HPDE6-E6E7 (cell line): ENCODE data around the gene KCNMA1.
"Not testable (repeated sequence)": the region's sequence is repeated elsewhere in the genome, so short reads cannot be mapped to it uniquely, and the experiment has no call there.

Source experiments
- DNase-seq: peaks from one replicate; pipeline ENCODE4 v3.0.0; 2011; ENCODE audit warnings: missing footprints; ENCODE audit errors: extremely low spot score

KCNMA1 gene

GRCh38 chr10:77396290-77396689, 241.3 kb downstream of the KCNMA1 start:
- no peak for DNase-seq

- DNase-seq = no peak
These were observed 243.6 kb downstream of the KCNMA1 start for GRCh38 chr10:77393821-77394501.

GRCh38 chr10:77393411-77393810, 244.2 kb downstream of the KCNMA1 start:
- no peak for DNase-seq

- DNase-seq = peak; percentile 94
These were observed 244.8 kb downstream of the KCNMA1 start for GRCh38 chr10:77392851-77393250.

GRCh38 chr10:77392236-77392721, 245.3 kb downstream of the KCNMA1 start:
- peak; percentile 40 for DNase-seq

GRCh38 chr10:77391605-77392235, 245.9 kb downstream of the KCNMA1 start:
- DNase-seq = no peak

GRCh38 chr10:77390481-77390891, 247.1 kb downstream of the KCNMA1 start:
- no peak for DNase-seq

GRCh38 chr10:77388571-77389100, 249.0 kb downstream of the KCNMA1 start:
- DNase-seq = no peak

DNA sequence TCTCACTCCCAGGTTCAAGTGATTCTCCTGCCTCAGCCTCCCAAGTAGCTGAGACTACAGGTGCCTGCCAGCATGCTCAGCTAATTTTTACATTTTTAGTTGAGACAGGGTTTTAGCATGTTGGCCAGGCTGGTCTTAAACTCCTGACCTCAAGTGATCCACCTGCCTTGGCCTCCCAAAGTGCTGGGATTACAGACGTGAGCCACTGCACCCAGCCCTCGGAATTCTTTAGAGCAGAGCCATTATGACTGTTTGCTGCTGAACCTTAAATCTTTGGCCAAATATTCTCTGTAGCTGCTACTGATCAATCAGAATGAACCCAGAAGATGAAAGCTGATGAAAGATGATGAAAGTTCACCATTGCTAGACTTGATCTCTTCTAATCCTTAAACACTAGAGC, 249.9 kb downstream of the KCNMA1 start:
- not testable (repeated sequence) for DNase-seq

DNA sequence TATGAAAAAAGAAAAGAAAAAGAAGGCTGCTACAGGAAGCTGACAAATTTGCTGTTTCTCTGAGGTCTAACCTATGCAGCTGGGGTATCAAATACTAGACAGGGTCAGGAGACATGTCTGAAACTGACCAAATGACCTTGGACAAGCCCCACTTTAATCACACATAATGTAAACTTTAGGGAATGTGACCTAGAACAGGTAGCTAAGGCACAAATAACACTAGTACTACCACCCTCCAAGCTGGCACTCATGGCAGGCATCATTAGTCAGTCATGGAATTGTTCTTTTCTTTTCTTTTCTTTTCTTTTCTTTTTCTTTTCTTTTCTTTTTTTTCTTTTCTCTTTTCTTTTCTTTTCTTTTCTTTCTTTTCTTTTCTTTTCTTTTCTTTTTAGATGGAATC, 250.4 kb downstream of the KCNMA1 start:
- no peak for DNase-seq

- no peak for DNase-seq
These were observed 250.8 kb downstream of the KCNMA1 start for GRCh38 chr10:77386838-77387237.

GRCh38 chr10:77386365-77386764, 251.2 kb downstream of the KCNMA1 start:
- no peak for DNase-seq

- DNase-seq = no peak
These were observed 252.3 kb downstream of the KCNMA1 start for GRCh38 chr10:77385315-77385714.

GRCh38 chr10:77383861-77384553, 253.6 kb downstream of the KCNMA1 start:
- no peak for DNase-seq

- no peak for DNase-seq
These were observed 255.9 kb downstream of the KCNMA1 start for GRCh38 chr10:77381750-77382149.

DNA sequence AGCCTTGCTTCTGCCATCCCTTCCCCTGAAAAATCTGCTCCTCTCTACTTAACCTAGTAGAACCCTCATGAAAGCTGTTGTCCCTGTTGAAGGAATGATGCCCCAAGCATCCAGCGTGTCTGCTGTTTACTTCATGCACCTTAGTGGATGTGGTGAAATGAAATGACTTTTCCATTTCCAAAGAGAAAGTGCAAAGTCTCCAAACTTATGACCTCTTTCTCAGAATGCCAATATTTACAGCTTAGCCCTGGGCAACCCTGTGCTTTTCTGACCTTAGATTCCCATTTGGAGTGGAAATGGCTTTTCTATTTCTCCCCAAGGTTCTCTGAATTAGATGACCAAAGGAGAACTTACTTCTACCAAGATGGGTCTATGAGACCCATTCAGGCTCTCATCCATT, 256.9 kb downstream of the KCNMA1 start:
- no peak for DNase-seq

DNA sequence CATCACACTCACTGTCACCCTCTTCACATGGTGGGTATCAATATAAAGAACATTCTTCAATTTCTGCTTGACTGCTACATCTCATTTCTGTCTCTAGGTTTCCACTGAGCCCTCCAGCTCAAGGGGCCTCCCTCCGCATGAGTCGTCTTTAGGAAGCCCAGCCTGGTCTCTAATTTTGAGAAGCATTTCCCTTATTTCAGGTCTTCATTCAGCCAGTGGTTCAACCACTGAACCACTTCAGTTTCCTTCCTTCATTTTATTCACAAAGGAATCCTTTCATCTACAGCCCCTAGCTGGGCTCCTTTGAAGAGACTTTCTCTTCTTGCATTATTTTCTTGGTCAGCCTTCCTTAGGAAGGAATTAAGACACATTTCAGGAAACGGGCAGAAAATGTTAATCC, 257.4 kb downstream of the KCNMA1 start:
- no peak for DNase-seq

- no peak for DNase-seq
These were observed 258.9 kb downstream of the KCNMA1 start for GRCh38 chr10:77378366-77379349.

DNA sequence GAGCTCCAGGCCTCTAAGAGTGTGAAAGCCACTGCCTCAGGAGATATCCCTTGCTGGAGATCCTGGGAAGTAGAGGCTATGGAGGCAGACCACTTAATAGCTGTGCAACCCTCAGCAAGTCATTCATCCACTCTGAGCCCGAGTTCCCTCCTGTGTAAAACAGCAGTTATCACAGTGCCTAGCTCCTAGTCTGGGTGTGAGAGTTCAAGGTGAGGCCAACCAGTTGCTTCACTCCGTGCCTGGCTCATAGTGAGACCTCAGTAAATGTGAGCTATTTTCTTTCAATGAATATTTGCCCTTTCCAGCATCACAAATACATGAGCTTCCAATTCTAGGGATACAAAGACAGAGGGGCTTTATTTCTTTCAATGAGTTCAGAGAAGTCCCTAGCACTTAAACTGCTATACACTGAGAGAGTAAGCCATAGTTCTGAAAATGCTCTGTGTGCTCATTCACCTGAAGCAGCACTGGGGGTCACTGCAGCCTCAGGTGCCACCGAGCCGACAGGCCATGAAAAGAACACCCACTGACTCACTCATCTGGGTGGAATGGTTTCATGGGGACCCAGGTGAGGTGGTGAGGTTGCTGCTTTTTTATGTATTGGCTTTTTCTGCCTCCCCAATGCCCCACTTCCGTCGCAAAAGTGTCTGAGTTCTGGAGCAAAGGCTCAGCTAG, 259.8 kb downstream of the KCNMA1 start:
- no peak for DNase-seq

GRCh38 chr10:77377034-77377433, 260.6 kb downstream of the KCNMA1 start:
- no peak for DNase-seq

- no peak for DNase-seq
These were observed 263.4 kb downstream of the KCNMA1 start for GRCh38 chr10:77374189-77374656.
